ENCODE measurements around the gene C22orf42.

- TF ChIP-seq CTCF (IDR thresholded peaks at IDR 0.05): no peak
- no peak for TF ChIP-seq POLR2A (IDR thresholded peaks at IDR 0.05)
Observed at GRCh38 chr22:32207971-32208480, 48.9 kb upstream of the C22orf42 start.
